IMR-90 (cell line): ENCODE results near the gene PCED1B.

Source experiments
- CTCF ChIP-seq: conservative IDR thresholded peaks from 2 replicates; pipeline ENCODE4 v1.5.1; 2012; ENCODE audit warnings: mild to moderate bottlenecking, low read depth, low read length, improper control_type of control experiment
- MAFK ChIP-seq: IDR thresholded peaks from 2 replicates; pipeline ENCODE4 v1.6.1; 2012; ENCODE audit warnings: low read depth, low read length, improper control_type of control experiment

GRCh38 chr12:47194501-47194900 is 115.1 kb downstream of the PCED1B start:
- TF ChIP-seq MAFK (no peak), CTCF (no peak)
